Neural cell (in vitro differentiated cells): ENCODE data around the gene FLOT2.

Source experiments
- EP300 ChIP-seq: fragments of 450-650 bp; conservative IDR thresholded peaks from 2 replicates; pipeline ENCODE4 v1.6.1; 2014; ENCODE audit warnings: antibody characterized with exemption, mild to moderate bottlenecking, moderate library complexity; ENCODE audit not compliant: poor library complexity, severe bottlenecking
- EZH2 ChIP-seq: fragments of 200-600, 300-800 bp; shearing (Covaris generic), sonication (generic); IDR thresholded peaks from 2 replicates; pipeline ENCODE4 v1.6.1; 2014; ENCODE audit warnings: antibody characterized with exemption, low read length, borderline replicate concordance, mild to moderate bottlenecking; ENCODE audit not compliant: insufficient read depth, poor library complexity, severe bottlenecking
- POLR2AphosphoS5 ChIP-seq: IDR thresholded peaks from 2 replicates; pipeline ENCODE4 v1.6.1; 2012
- RAD21 ChIP-seq: fragments of 450-650 bp; conservative IDR thresholded peaks from 2 replicates; pipeline ENCODE4 v1.6.1; 2014; ENCODE audit warnings: antibody characterized with exemption, mild to moderate bottlenecking, moderate library complexity
- SMC3 ChIP-seq: fragments of 450-650 bp; conservative IDR thresholded peaks from 2 replicates; pipeline ENCODE4 v1.6.1; 2014; ENCODE audit warnings: antibody characterized with exemption, mild to moderate bottlenecking, moderate library complexity; ENCODE audit not compliant: poor library complexity
- TF ChIP-seq, protein P1 (sequence below): fragments of 450-650 bp; IDR thresholded peaks from 2 replicates; pipeline ENCODE4 v1.5.1; 2014; ENCODE audit warnings: antibody characterized with exemption, mild to moderate bottlenecking, moderate library complexity; ENCODE audit not compliant: poor library complexity, severe bottlenecking
- TF ChIP-seq, protein P2 (sequence below): IDR thresholded peaks from 2 replicates; pipeline ENCODE4 v1.6.1; 2012; ENCODE audit warnings: borderline replicate concordance

DNA sequence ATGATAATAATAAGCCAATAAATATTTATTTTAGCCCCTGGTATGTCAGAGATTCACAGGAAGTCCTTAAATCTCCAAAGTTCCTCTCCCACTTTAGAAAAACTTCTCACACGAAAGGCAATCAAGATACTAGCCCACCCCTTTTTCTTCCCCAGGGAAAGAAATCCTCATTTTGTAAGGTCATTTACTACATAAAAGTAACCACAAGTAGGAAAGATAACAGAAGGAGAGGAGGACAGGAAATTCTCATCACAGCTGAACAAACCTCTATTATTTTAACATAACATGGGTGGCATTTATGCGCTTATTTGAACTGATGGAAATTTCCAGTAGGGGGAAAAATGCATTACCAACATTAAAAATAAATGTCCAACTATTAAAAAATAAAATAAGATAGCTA is 58.3 kb downstream of the FLOT2 start:
- TF ChIP-seq, protein P1, sequence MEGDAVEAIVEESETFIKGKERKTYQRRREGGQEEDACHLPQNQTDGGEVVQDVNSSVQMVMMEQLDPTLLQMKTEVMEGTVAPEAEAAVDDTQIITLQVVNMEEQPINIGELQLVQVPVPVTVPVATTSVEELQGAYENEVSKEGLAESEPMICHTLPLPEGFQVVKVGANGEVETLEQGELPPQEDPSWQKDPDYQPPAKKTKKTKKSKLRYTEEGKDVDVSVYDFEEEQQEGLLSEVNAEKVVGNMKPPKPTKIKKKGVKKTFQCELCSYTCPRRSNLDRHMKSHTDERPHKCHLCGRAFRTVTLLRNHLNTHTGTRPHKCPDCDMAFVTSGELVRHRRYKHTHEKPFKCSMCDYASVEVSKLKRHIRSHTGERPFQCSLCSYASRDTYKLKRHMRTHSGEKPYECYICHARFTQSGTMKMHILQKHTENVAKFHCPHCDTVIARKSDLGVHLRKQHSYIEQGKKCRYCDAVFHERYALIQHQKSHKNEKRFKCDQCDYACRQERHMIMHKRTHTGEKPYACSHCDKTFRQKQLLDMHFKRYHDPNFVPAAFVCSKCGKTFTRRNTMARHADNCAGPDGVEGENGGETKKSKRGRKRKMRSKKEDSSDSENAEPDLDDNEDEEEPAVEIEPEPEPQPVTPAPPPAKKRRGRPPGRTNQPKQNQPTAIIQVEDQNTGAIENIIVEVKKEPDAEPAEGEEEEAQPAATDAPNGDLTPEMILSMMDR: no peak
- TF ChIP-seq POLR2AphosphoS5 (no peak), EZH2 (no peak), EP300 (no peak), SMC3 (no peak), RAD21 (no peak)
- TF ChIP-seq, protein P2, sequence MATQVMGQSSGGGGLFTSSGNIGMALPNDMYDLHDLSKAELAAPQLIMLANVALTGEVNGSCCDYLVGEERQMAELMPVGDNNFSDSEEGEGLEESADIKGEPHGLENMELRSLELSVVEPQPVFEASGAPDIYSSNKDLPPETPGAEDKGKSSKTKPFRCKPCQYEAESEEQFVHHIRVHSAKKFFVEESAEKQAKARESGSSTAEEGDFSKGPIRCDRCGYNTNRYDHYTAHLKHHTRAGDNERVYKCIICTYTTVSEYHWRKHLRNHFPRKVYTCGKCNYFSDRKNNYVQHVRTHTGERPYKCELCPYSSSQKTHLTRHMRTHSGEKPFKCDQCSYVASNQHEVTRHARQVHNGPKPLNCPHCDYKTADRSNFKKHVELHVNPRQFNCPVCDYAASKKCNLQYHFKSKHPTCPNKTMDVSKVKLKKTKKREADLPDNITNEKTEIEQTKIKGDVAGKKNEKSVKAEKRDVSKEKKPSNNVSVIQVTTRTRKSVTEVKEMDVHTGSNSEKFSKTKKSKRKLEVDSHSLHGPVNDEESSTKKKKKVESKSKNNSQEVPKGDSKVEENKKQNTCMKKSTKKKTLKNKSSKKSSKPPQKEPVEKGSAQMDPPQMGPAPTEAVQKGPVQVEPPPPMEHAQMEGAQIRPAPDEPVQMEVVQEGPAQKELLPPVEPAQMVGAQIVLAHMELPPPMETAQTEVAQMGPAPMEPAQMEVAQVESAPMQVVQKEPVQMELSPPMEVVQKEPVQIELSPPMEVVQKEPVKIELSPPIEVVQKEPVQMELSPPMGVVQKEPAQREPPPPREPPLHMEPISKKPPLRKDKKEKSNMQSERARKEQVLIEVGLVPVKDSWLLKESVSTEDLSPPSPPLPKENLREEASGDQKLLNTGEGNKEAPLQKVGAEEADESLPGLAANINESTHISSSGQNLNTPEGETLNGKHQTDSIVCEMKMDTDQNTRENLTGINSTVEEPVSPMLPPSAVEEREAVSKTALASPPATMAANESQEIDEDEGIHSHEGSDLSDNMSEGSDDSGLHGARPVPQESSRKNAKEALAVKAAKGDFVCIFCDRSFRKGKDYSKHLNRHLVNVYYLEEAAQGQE: no peak
